Heart left ventricle (tissue), 13 donors: ENCODE results near the gene CCNQ.

Experiments used
- POLR2A ChIP-seq, 2 donors: fragments of 450-650 bp; IDR thresholded peaks; one replicate each; pipeline ENCODE4 v1.6.1; 2017; ENCODE audit warnings: antibody characterized with exemption in 2 of 2, mild to moderate bottlenecking in 2 of 2, moderate library complexity in 2 of 2
- TF ChIP-seq, protein P1 (sequence below), 12 donors: fragments of 200-600 bp; sonication (generic) in 4 of 12; IDR thresholded peaks; one replicate each; pipeline versions ENCODE4 v1.5.0 to v1.8.0; 2018 to 2022; ENCODE audit warnings: antibody characterized with exemption in 12 of 12, mild to moderate bottlenecking in 5 of 12
- donor health status: ischemic (EF 13 %, LVEDD 7.1; RV severe dilation, severe dysfunction).
- donor health status: DM: no; HTN: yes; CAD: no.
- donor health status: DM: no; HTN: no; CAD: no.
- donor health status: ischemic (EF 25% LVEDD 6.9; RV normal size, moderate dysfunction).
- donor health status: ischemic (EF 25% LVEDD 5.7; RV mildly dilated, moderate dysfunction).
- donor health status: ischemic (EF 35%, LVEDD 5.7; RV mildly dilated, moderate dysfunction).
- donor health status: nonischemic (EF 11% LVEDD 7.7; RV severe dilation, severe dysfunction).
- donor health status: DM: yes; HTN: yes; CAD: no.
- donor health status: PGD.
- donor health status: ischemic (EF 29% LVEDD 5.4; RV normal size, mild dysfunction).
- donor health status: nonischemic (EF 23%, LVEDD 6.1; RV moderate dilation, normal function).

- TF ChIP-seq, protein P1, sequence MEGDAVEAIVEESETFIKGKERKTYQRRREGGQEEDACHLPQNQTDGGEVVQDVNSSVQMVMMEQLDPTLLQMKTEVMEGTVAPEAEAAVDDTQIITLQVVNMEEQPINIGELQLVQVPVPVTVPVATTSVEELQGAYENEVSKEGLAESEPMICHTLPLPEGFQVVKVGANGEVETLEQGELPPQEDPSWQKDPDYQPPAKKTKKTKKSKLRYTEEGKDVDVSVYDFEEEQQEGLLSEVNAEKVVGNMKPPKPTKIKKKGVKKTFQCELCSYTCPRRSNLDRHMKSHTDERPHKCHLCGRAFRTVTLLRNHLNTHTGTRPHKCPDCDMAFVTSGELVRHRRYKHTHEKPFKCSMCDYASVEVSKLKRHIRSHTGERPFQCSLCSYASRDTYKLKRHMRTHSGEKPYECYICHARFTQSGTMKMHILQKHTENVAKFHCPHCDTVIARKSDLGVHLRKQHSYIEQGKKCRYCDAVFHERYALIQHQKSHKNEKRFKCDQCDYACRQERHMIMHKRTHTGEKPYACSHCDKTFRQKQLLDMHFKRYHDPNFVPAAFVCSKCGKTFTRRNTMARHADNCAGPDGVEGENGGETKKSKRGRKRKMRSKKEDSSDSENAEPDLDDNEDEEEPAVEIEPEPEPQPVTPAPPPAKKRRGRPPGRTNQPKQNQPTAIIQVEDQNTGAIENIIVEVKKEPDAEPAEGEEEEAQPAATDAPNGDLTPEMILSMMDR (IDR thresholded peaks at IDR 0.05) = no peak
- TF ChIP-seq POLR2A (IDR thresholded peaks at IDR 0.05) = no peak
Observed at GRCh38 chrX:153610836-153611213, 11.9 kb upstream of the CCNQ start.
